NCI-H1694 (cell line): ENCODE data around the gene ZNF653.

ENCODE experiments used
- DNase-seq: peaks from one replicate; lab custom pipeline; 2025; lab: John Stamatoyannopoulos, UW

Gene ZNF653, protein sequence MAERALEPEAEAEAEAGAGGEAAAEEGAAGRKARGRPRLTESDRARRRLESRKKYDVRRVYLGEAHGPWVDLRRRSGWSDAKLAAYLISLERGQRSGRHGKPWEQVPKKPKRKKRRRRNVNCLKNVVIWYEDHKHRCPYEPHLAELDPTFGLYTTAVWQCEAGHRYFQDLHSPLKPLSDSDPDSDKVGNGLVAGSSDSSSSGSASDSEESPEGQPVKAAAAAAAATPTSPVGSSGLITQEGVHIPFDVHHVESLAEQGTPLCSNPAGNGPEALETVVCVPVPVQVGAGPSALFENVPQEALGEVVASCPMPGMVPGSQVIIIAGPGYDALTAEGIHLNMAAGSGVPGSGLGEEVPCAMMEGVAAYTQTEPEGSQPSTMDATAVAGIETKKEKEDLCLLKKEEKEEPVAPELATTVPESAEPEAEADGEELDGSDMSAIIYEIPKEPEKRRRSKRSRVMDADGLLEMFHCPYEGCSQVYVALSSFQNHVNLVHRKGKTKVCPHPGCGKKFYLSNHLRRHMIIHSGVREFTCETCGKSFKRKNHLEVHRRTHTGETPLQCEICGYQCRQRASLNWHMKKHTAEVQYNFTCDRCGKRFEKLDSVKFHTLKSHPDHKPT

GRCh38 chr19:11505504-11506100 lies at the start of gene ZNF653:
Gene ZNF653, minus strand, starts transcription at chr19:11505839. Its CDS starts 53 bp downstream, at chr19:11505786.
- DNase-seq = peak; percentile 91

GRCh38 chr19:11555246-11555645 lies 49.6 kb upstream of the ZNF653 start:
- no peak for DNase-seq

DNA sequence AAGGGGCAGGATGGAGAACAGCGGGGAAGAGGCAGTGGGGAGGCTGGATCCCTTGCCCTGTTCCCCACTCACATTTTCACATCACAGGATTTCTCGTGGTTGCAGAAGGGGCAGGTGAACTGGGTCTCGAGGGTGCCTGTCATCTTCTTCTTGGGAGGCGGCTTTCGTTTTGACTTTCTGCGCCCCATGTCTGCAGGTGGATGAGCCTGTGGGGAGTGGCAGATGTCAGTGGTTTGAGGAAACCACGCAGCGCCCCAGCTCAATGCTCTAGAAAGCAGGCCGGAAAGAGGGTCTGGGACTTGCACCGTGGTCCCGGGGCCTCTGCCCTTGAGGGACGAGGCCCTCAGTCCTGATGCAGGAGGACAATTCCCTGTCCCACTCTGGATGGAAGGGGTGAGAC lies 48.5 kb upstream of the ZNF653 start:
- DNase-seq = no peak

- no peak for DNase-seq
These were observed 47.2 kb upstream of the ZNF653 start for GRCh38 chr19:11552666-11553372.

GRCh38 chr19:11551603-11552235 lies 46.1 kb upstream of the ZNF653 start:
- DNase-seq = no peak

DNA sequence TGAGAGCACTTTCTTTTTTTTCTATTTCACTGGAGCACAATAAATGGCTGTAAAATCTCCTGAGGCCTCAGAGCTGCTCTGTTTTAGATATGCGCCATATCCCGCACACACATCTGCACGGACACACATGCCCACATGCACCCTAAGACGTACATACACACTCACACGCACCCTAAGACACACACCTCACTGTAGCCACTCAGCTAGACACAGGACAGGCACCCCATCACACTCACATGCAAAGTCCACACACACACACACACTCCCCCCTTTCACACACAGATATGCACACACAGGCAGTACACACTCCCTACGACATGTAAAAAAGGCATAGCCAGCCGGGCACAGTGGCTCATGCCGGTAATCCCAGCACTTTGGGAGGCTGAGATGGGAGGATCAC lies 44.6 kb upstream of the ZNF653 start:
- DNase-seq = no peak

DNA sequence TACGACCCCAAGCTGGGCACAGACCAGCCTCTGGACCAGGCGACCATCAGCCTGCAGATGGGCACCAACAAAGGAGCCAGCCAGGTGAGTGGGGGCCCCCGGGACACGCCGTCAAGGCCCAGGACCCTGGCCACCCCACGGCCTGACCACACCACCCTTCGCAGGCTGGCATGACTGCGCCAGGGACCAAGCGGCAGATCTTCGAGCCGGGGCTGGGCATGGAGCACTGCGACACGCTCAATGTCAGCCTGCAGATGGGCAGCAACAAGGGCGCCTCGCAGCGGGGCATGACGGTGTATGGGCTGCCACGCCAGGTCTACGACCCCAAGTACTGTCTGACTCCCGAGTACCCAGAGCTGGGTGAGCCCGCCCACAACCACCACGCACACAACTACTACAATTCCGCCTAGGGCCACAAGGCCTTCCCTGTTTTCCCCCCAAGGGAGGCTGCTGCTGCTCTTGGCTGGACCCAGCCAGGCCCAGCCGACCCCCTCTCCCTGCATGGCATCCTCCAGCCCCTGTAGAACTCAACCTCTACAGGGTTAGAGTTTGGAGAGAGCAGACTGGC lies 43.8 kb upstream of the ZNF653 start:
- no peak for DNase-seq

- DNase-seq = no peak
These were observed 42.5 kb upstream of the ZNF653 start for GRCh38 chr19:11547929-11548700.

- DNase-seq = no peak
These were observed 35.6 kb upstream of the ZNF653 start for GRCh38 chr19:11541238-11541637.

- DNase-seq = no peak
These were observed 35.0 kb upstream of the ZNF653 start for GRCh38 chr19:11540645-11541044.

- no peak for DNase-seq
These were observed 34.1 kb upstream of the ZNF653 start for GRCh38 chr19:11539495-11540365.

- no peak for DNase-seq
These were observed 32.8 kb upstream of the ZNF653 start, which contains the start of gene CNN1 for GRCh38 chr19:11538232-11539036. Gene CNN1, plus strand, starts transcription at chr19:11538851. Its CDS starts 77 bp downstream, at chr19:11538928.

- peak; percentile 12 for DNase-seq
These were observed 30.4 kb upstream of the ZNF653 start for GRCh38 chr19:11535792-11536595.

GRCh38 chr19:11534948-11535347 lies 29.3 kb upstream of the ZNF653 start:
- DNase-seq = no peak

GRCh38 chr19:11534538-11534937 lies 28.9 kb upstream of the ZNF653 start:
- no peak for DNase-seq

DNA sequence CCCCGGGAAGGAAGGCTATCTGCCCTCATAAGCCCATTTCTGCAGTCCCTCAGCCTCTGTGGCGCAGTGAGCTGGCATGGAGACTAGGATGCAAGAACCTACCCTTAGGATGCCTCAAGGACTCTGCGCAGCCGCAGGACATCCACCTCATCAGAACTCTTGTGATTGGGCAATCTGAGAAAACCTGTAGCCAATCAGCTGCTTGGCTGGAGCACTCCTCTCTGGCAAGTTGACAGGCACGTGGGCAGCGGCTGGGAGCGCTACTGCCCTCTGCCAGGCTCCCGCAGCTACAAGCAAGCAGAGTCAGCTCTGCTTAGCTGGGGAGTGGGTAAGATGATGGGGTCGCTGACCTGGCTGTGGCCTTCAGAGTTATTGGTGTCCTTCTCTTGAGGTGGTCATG lies 24.8 kb upstream of the ZNF653 start:
- DNase-seq = peak; percentile 83

DNA sequence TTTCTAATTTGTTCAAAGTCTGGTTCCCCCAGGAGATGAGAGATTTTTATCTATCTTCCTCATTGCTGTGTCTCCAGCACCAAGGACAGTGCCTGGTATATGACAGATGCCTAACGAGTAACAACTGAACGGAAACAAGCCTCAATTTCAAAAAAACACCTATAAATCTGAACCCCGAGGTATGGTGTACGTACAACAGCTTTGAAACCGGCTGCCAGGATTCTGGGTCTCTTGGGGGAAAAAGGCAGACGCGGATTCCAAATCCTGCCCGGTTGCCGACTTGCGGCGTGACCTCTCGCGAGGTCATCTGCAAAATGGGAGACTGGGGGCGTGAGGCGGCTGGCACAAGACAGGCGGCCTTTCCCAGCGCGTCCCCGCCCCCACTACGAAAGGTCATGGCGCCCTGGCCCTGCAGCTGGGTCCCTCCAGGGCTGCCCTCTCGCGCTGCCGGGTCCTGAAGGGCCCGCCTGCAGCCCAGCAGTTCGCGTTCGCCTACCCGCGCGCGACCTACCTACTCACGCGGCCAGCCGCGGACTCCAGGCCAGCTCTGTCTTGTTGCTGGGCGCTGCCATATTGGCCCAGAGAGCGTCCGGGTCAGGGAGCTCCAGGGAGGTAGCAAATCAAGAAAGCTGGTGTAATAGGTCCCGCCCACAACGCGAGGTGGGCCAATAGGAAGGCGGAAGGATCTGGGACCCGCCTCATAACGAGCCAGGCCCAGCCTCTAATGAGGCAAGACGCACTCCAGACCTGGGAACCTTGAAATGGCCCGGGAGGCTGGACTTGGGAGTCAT lies 23.1 kb upstream of the ZNF653 start, which contains the start of gene ECSIT:
ECSIT (minus strand) TSS at position 584 of the 791 bp plus-strand sequence. CDS start 9,964 bp downstream, outside the sequence.
- DNase-seq = peak; percentile 92
